Mesenchymal stem cell (in vitro differentiated cells and primary cell): ENCODE results near the gene ZNF81.
"Not testable (repeated sequence)": the region's sequence is repeated elsewhere in the genome, so short reads cannot be mapped to it uniquely, and the experiment has no call there.

Experiments used
- DNase-seq: peaks from one replicate; pipeline ENCODE4 v3.0.0-alpha.2; 2013
- H2AFZ ChIP-seq: one replicate; pipeline ENCODE4 v1.6.1; 2013; ENCODE audit warnings: low read depth, mild to moderate bottlenecking, control low read depth, inconsistent platforms, low read length, moderate library complexity
- H2AK5ac ChIP-seq: 2 replicates; pipeline ENCODE4 v1.6.1; 2013; ENCODE audit warnings: low read length, moderate library complexity, mild to moderate bottlenecking, inconsistent platforms; ENCODE audit not compliant: severe bottlenecking
- H2BK120ac ChIP-seq: one replicate; pipeline ENCODE4 v1.6.1; 2013; ENCODE audit warnings: low read depth, mild to moderate bottlenecking, inconsistent platforms, low read length, moderate library complexity
- H2BK12ac ChIP-seq, 2 experiments: one replicate each; pipeline ENCODE4 v1.6.1; 2013; ENCODE audit warnings: inconsistent platforms in 2 of 2, low read length in 2 of 2, mild to moderate bottlenecking in 2 of 2, moderate library complexity in 2 of 2, control low read depth in 1 of 2
- H2BK15ac ChIP-seq: one replicate; pipeline ENCODE4 v1.6.1; 2013; ENCODE audit warnings: mild to moderate bottlenecking, low read depth, inconsistent platforms; ENCODE audit not compliant: poor library complexity, severe bottlenecking
- H2BK5ac ChIP-seq: 2 replicates; pipeline ENCODE4 v1.6.1; 2013; ENCODE audit warnings: low read depth, mild to moderate bottlenecking, low read length, control low read depth, inconsistent platforms; ENCODE audit not compliant: poor library complexity, severe bottlenecking
- H3K14ac ChIP-seq, 2 experiments: one replicate each; pipeline ENCODE4 v1.6.1; 2013; ENCODE audit warnings: inconsistent platforms in 2 of 2, low read length in 2 of 2, control low read depth in 1 of 2, mild to moderate bottlenecking in 1 of 2, moderate library complexity in 1 of 2
- H3K18ac ChIP-seq, 2 experiments: one replicate each; pipeline ENCODE4 v1.6.1; 2013; ENCODE audit warnings: inconsistent platforms in 2 of 2, low read length in 2 of 2, control low read depth in 1 of 2, low read depth in 1 of 2, mild to moderate bottlenecking in 1 of 2
- H3K23ac ChIP-seq, 2 experiments: one replicate each; pipeline ENCODE4 v1.6.1; 2013; ENCODE audit warnings: inconsistent platforms in 2 of 2, low read length in 2 of 2, mild to moderate bottlenecking in 2 of 2, moderate library complexity in 2 of 2, control low read depth in 1 of 2
- H3K27ac ChIP-seq: 2 replicates; pipeline ENCODE4 v1.5.1; 2013; ENCODE audit warnings: mild to moderate bottlenecking, moderate library complexity, low read length, control low read depth, inconsistent platforms; ENCODE audit not compliant: poor library complexity, severe bottlenecking
- H3K27me3 ChIP-seq, 2 experiments: 2 replicates each; pipeline versions ENCODE4 v1.6.1 to v1.7.0; 2013; ENCODE audit warnings: low read length in 2 of 2, mild to moderate bottlenecking in 2 of 2, moderate library complexity in 2 of 2, control low read depth in 1 of 2, inconsistent platforms in 1 of 2; ENCODE audit not compliant: control insufficient read depth in 1 of 2, insufficient read depth in 1 of 2
- H3K36me3 ChIP-seq, 2 experiments: 2 replicates each; pipeline versions ENCODE4 v1.6.1 to v1.7.0; 2013; ENCODE audit warnings: low read length in 2 of 2, control low read depth in 1 of 2, inconsistent platforms in 1 of 2, low read depth in 1 of 2, mild to moderate bottlenecking in 1 of 2; ENCODE audit not compliant: insufficient read depth in 2 of 2, control insufficient read depth in 1 of 2
- H3K4ac ChIP-seq, 2 experiments: one replicate each; pipeline ENCODE4 v1.6.1; 2013; ENCODE audit warnings: inconsistent platforms in 2 of 2, low read length in 2 of 2, mild to moderate bottlenecking in 2 of 2, moderate library complexity in 2 of 2, control low read depth in 1 of 2, low read depth in 1 of 2
- H3K4me1 ChIP-seq: 2 replicates; pipeline ENCODE4 v1.6.1; 2013; ENCODE audit warnings: low read depth, low read length, control low read depth; ENCODE audit not compliant: control insufficient read depth, insufficient read depth
- H3K4me2 ChIP-seq: 2 replicates; pipeline ENCODE4 v1.6.1; 2013; ENCODE audit warnings: low read length, mild to moderate bottlenecking, inconsistent platforms; ENCODE audit not compliant: poor library complexity, severe bottlenecking
- H3K4me3 ChIP-seq, 2 experiments: 2 replicates each; pipeline versions ENCODE4 v1.5.1 to v1.7.0; 2013; ENCODE audit warnings: low read length in 2 of 2, mild to moderate bottlenecking in 2 of 2, control low read depth in 1 of 2, low read depth in 1 of 2; ENCODE audit not compliant: insufficient read depth in 1 of 2
- H3K79me1 ChIP-seq: replicated peaks from 2 replicates; pipeline ENCODE4 v1.6.1; 2013; ENCODE audit warnings: mild to moderate bottlenecking, control low read depth, low read length, inconsistent platforms; ENCODE audit not compliant: poor library complexity, severe bottlenecking
- H3K9ac ChIP-seq: 2 replicates; pipeline ENCODE4 v1.7.0; 2013; ENCODE audit warnings: mild to moderate bottlenecking, low read length, moderate library complexity
- H3K9me3 ChIP-seq: 2 replicates; pipeline ENCODE4 v1.7.0; 2013; ENCODE audit warnings: mild to moderate bottlenecking, low read length; ENCODE audit not compliant: control insufficient read depth
- H4K8ac ChIP-seq: one replicate; pipeline ENCODE4 v1.6.1; 2013; ENCODE audit warnings: inconsistent platforms, mild to moderate bottlenecking, low read length, moderate library complexity
- H4K91ac ChIP-seq: one replicate; pipeline ENCODE4 v1.6.1; 2013; ENCODE audit warnings: mild to moderate bottlenecking, low read length, inconsistent platforms
- WGBS: methylation state at CpG from one replicate; pipeline ENCODE4 v1.1.7; 2013; ENCODE audit warnings: mixed read lengths; 5-methylcytosine and 5-hydroxymethylcytosine counted together

Gene ZNF81

GRCh38 chrX:47965526-47965925 lies 128.8 kb downstream of the ZNF81 start:
- H2BK120ac ChIP-seq = not testable (repeated sequence)

More at GRCh38 chrX:47965526-47965925, 128.8 kb downstream of the ZNF81 start:
- H3K9me3 ChIP-seq = peaks cover 72% of the 10 kb centered on the region
- 85% methylated on average over 11 of the region's 14 CpGs for WGBS
- not testable (repeated sequence) for H2BK5ac ChIP-seq, DNase-seq, H3K23ac ChIP-seq, H4K91ac ChIP-seq, H2BK15ac ChIP-seq, H2AFZ ChIP-seq, H2AK5ac ChIP-seq, H3K27ac ChIP-seq, H3K27me3 ChIP-seq, H3K4me2 ChIP-seq, H2BK12ac ChIP-seq, H3K4ac ChIP-seq, H3K4me3 ChIP-seq, H3K18ac ChIP-seq, H3K4me1 ChIP-seq, H3K79me1 ChIP-seq, H3K14ac ChIP-seq, H4K8ac ChIP-seq, H3K9ac ChIP-seq, H3K36me3 ChIP-seq
